Colon (tissue), 2 donors: ENCODE results near the gene RFLNA.

Experiments used
- FAIRE-seq: peaks from 2 replicates; lab custom pipeline; 2012; peaks lifted over from hg19 to GRCh38; lab: Jason Lieb, UNC
- donor health status: control.
- donor health status: control.

RFLNA gene

GRCh38 chr12:124361074-124361970 lies 66.4 kb downstream of the RFLNA start:
- no peak for FAIRE-seq

GRCh38 chr12:124361996-124362395 lies 67.1 kb downstream of the RFLNA start:
- no peak for FAIRE-seq

DNA sequence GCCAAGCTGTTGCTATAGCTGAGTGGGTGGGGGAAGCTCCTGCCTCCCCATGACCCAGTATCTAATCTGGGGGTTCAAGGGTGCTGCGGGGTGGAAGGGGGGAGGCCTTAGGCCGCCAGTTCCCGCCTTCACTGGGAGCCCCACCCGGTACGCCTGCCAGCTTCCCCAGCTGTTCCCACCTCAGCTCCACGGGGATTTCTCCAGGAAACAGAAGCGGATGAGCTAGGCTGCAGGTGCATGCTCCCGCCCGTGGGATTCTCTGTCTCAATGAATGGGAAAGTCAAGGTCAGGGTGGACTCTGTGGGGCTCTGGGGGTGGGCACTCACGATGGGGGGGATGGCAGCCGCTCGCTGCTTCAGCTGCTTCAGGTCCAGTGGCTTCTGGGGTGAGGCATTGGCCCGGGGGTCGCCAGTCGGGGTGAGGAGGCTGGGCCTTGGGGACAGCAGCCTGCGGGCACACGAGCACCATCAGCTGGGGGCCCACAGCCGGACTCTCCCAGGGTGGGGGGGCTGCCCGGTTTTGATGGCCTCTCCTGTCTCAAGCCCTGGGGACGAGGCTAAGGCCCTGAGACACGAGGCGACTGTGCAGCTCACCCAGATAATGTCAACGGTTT lies 68.6 kb downstream of the RFLNA start:
- FAIRE-seq = no peak

DNA sequence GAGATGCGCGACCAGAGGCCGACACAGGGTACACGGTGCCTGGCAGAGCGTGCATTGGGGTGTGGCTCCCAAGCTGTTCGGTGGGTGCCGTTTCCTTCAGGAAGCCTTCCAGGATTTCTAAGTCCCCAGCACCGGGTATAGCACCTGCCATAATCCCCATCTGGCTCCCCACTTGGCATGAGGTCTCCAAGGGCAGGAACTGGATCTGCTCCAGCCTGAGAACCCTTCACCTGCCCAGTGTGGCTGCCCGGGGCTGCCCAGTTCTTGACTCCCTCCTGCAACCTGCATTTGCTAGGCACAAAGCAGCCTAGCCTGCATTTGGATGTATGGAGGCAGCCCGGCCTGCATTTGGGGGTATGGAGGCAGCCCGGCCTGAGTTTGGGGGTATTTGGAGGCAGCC lies 69.7 kb downstream of the RFLNA start:
- no peak for FAIRE-seq
